Activated CD8-positive, alpha-beta T cell treated with anti-CD3 and anti-CD28 coated beads, Interleukin-2, amount 10 ng/mL, durations not matched to agents 7 days and 5 days (primary cell): ENCODE measurements around the gene WAS. TPM values are rescaled to one million over a fixed set of nuclear protein-coding genes. Genes with fewer than 3 reads are reported as not detected.
A peak's percentile ranks its signal among the peaks of the same experiment; 100 is the strongest.
"Not testable (repeated sequence)": the region's sequence is repeated elsewhere in the genome, so short reads cannot be mapped to it uniquely, and the experiment has no call there.

ENCODE experiments used
- ATAC-seq: fragments of 150-1000 bp; cut with Tn5 transposase; one replicate; pipeline ENCODE4 v1.10.0; 2021; ENCODE audit warnings: moderate library complexity
- CTCF ChIA-PET: fragments of 350-600 bp; sonication (Branson Sonifier 250); formaldehyde crosslinking; loops from one replicate; lab custom pipeline; 2021; ENCODE audit warnings: antibody characterized with exemption; lab: Charles Lee
- POLR2A ChIA-PET: fragments of 350-600 bp; sonication (Branson Sonifier 250); formaldehyde crosslinking; loops from one replicate; lab custom pipeline; 2021; ENCODE audit warnings: antibody characterized with exemption; lab: Charles Lee
- DNase-seq: peaks from one replicate; pipeline ENCODE4 v3.0.0-alpha.2; 2020
- H3K27ac Mint-ChIP-seq: one replicate; pipeline ENCODE4 v1.8.0; 2021; ENCODE audit warnings: mild to moderate bottlenecking, mixed read lengths
- H3K27me3 Mint-ChIP-seq: one replicate; pipeline ENCODE4 v1.8.0; 2021; ENCODE audit warnings: low read depth, mixed read lengths
- H3K36me3 Mint-ChIP-seq: one replicate; pipeline ENCODE4 v1.8.0; 2021; ENCODE audit warnings: low read depth, mixed read lengths
- H3K4me1 Mint-ChIP-seq: one replicate; pipeline ENCODE4 v1.8.0; 2021; ENCODE audit warnings: low read depth, mixed read lengths
- H3K4me3 Mint-ChIP-seq: one replicate; pipeline ENCODE4 v1.8.0; 2021; ENCODE audit warnings: mild to moderate bottlenecking, mixed read lengths
- H3K9me3 Mint-ChIP-seq: one replicate; pipeline ENCODE4 v1.8.0; 2022; ENCODE audit warnings: mixed read lengths; ENCODE audit not compliant: insufficient read depth
- total RNA-seq, 2 experiments: library from RNA; stranded (reverse); gene quantifications; one replicate each; pipeline ENCODE4 v1.2.3, GENCODE V29; 2021

The WAS gene
- total RNA-seq: 100 to 1,000 TPM; 134 to 164 TPM

DNA sequence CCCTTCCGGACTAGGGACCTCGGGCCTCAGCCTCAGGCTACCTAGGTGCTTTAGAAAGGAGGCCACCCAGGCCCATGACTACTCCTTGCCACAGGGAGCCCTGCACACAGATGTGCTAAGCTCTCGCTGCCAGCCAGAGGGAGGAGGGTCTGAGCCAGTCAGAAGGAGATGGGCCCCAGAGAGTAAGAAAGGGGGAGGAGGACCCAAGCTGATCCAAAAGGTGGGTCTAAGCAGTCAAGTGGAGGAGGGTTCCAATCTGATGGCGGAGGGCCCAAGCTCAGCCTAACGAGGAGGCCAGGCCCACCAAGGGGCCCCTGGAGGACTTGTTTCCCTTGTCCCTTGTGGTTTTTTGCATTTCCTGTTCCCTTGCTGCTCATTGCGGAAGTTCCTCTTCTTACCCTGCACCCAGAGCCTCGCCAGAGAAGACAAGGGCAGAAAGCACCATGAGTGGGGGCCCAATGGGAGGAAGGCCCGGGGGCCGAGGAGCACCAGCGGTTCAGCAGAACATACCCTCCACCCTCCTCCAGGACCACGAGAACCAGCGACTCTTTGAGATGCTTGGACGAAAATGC, at the start of gene WAS:
TSS of gene WAS (plus strand) at position 389 of the 572 bp plus-strand sequence. CDS start at position 444, 55 bp downstream.
- peak; percentile 89 for ATAC-seq
- peak within 1 kb of the TSS; percentile 91 for H3K4me3 Mint-ChIP-seq
- ChIA-PET CTCF (interaction anchor here (1.0 to 1.6 kb wide), 3 partner anchors 12 to 256 kb away, joined by 3 to 8 read pairs (median 3); no protein-coding TSS in a partner anchor), POLR2A (interaction anchor here (0.6 to 3.9 kb wide), 6 partner anchors 12 to 214 kb away, joined by 3 to 22 read pairs (median 4); partner anchors contain the start of genes PQBP1 and SUV39H1)
- H3K27me3 Mint-ChIP-seq: no peaks in the 10 kb centered on the region
- DNase-seq: peak; percentile 72
- H3K4me1 Mint-ChIP-seq: peaks cover 63% of the 10 kb centered on the region
- peaks cover 48% of the 10 kb centered on the region for H3K36me3 Mint-ChIP-seq
- H3K27ac Mint-ChIP-seq: peak within 1 kb of the TSS; percentile 93
- H3K9me3 Mint-ChIP-seq: no peaks in the 10 kb centered on the region

DNA sequence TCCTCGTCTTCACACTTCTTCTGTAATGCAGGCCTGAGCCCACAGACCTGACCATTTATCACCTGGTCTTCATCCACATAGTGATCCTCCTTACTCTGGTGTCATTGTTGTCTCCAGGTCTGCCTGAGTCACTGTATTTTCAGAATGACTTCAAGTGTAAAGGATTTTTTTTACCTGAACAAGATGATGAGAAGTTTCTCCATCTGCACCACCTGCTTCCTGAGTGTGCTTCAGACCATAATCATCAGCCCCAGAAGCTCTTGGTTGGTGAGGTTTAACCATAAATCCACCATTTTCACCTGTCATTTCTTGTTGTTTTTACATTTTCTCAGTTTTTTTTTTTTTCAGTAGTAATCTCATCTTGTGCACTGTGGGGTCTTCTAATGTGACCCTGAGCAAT, 47.3 kb upstream of the WAS start:
- ChIA-PET CTCF (no interaction called here), POLR2A (no interaction called here)
- Mint-ChIP-seq H3K27me3 (no peaks in the 10 kb centered on the region), H3K27ac (no peak overlapping the region), H3K36me3 (no peaks in the 10 kb centered on the region), H3K4me1 (peaks cover 19% of the 10 kb centered on the region), H3K9me3 (no peaks in the 10 kb centered on the region), H3K4me3 (no peak overlapping the region)
- ATAC-seq (no peak), DNase-seq (no peak)

DNA sequence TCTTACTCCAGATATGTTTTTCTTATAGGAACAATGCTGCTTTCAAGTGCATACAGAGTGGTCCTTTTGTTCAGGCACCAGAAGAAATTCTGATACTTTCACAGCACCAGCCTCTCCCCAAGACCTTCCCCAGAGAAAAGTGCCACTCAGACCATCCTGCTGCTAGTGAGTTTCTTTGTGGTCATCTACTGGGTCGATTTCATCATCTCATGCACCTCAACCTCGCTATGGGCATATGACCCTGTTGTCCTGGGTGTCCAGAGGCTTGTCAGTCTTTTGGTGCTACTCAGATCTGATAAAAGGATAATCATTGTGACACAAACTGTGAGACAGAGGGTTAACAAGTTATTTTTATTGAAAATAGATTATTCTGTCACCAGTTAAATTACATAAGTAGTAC, 46.8 kb upstream of the WAS start:
- ATAC-seq: no peak
- Mint-ChIP-seq H3K4me1 (peaks cover 15% of the 10 kb centered on the region), H3K9me3 (no peaks in the 10 kb centered on the region), H3K27ac (no peak overlapping the region), H3K36me3 (no peaks in the 10 kb centered on the region), H3K27me3 (no peaks in the 10 kb centered on the region), H3K4me3 (no peak overlapping the region)
- ChIA-PET POLR2A (no interaction called here), CTCF (interaction anchor here (1.6 kb wide), 1 partner anchor 32 kb away, joined by 4 read pairs; no protein-coding TSS in a partner anchor)
- no peak for DNase-seq

DNA sequence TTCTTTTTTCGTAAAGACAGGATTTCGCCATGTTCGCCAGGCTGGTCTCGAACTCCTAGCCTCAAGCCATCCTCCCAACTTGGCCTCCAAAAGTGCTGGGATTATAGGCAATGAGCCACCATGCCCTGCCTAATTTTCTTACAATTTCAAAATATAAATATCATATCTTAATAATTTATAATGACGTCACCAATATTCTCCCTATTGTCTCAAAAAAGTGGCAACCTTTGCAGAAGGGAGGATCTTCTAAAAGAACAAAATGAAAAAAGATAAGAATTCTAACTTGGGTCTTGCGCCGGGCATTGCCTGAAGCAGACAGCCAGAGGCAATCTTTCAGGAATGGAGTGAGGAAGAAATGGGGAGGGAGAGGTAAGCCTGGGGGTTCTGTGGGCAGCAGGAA, 37.9 kb upstream of the WAS start:
- no peaks in the 10 kb centered on the region for H3K36me3 Mint-ChIP-seq
- ChIA-PET CTCF (no interaction called here), POLR2A (no interaction called here)
- no peak overlapping the region for H3K27ac Mint-ChIP-seq
- H3K27me3 Mint-ChIP-seq: no peaks in the 10 kb centered on the region
- H3K4me1 Mint-ChIP-seq: peaks cover 2% of the 10 kb centered on the region
- DNase-seq (no peak), ATAC-seq (no peak)
- H3K4me3 Mint-ChIP-seq: no peak overlapping the region
- H3K9me3 Mint-ChIP-seq: no peaks in the 10 kb centered on the region

DNA sequence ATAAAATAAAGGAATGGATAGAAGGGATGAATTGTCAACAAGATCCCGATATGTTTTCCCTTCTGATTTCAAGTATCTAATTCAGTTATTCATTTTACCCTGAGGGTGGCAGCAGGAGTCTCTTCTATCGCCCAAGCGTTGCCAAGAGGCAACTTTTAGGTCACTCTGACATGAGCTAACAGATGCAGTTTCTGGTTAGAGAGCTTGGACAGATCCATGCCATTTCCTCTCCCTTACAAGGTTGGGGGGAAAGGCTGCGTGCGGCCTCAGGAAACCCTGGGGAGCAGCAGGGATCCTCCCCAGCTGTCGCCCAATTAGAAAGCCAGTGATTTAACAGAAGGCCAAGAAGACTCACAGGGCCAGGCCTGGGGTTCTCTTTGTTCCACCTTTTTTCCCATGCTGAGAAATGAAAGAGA, 35.3 kb upstream of the WAS start:
- POLR2A ChIA-PET: interaction anchor here (1.0 to 1.6 kb wide), 2 partner anchors 65 to 263 kb away, joined by 3 to 5 read pairs; partner anchors contain the start of gene SLC35A2
- peak; percentile 58 for ATAC-seq
- Mint-ChIP-seq H3K4me3 (no peak overlapping the region), H3K4me1 (peaks cover 5% of the 10 kb centered on the region), H3K36me3 (no peaks in the 10 kb centered on the region), H3K27me3 (no peaks in the 10 kb centered on the region), H3K27ac (no peak overlapping the region), H3K9me3 (no peaks in the 10 kb centered on the region)
- CTCF ChIA-PET: interaction anchor here (0.6 to 2.1 kb wide), 24 partner anchors 10 to 507 kb away, joined by 3 to 11 read pairs (median 4); partner anchors contain the start of genes HDAC6, PQBP1, TFE3 and TIMM17B
- peak; percentile 46 for DNase-seq

DNA sequence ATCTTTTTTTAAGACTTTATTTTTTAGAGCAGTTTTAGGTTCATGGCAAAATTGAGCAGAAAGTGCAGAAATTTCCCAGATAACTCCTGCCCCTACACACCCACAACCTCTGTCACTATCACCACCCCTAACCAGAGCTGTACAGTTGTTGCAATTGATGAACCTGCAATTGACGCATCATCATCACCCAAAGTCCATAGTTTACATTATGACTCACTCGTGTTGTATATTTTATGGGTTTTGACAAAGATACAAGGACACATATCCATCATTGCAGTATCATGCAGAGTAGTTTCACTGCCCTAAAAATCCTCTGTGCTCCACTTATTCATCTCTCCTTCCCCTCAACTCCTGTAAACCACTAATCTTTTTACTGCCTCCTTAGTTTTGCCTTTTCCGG, 34.5 kb upstream of the WAS start:
- no peaks in the 10 kb centered on the region for H3K36me3 Mint-ChIP-seq
- CTCF ChIA-PET: interaction anchor here (0.9 to 1.8 kb wide), 10 partner anchors 10 to 297 kb away, joined by 3 to 10 read pairs (median 5); partner anchors contain the start of genes PQBP1, TIMM17B and WAS
- no peak overlapping the region for H3K27ac Mint-ChIP-seq
- H3K27me3 Mint-ChIP-seq: no peaks in the 10 kb centered on the region
- H3K4me1 Mint-ChIP-seq: peaks cover 5% of the 10 kb centered on the region
- no peak for ATAC-seq
- POLR2A ChIA-PET: interaction anchor here (1.6 kb wide), 1 partner anchor 263 kb away, joined by 5 read pairs; the partner anchor contains the start of gene SLC35A2
- no peaks in the 10 kb centered on the region for H3K9me3 Mint-ChIP-seq
- no peak for DNase-seq
- H3K4me3 Mint-ChIP-seq: no peak overlapping the region

DNA sequence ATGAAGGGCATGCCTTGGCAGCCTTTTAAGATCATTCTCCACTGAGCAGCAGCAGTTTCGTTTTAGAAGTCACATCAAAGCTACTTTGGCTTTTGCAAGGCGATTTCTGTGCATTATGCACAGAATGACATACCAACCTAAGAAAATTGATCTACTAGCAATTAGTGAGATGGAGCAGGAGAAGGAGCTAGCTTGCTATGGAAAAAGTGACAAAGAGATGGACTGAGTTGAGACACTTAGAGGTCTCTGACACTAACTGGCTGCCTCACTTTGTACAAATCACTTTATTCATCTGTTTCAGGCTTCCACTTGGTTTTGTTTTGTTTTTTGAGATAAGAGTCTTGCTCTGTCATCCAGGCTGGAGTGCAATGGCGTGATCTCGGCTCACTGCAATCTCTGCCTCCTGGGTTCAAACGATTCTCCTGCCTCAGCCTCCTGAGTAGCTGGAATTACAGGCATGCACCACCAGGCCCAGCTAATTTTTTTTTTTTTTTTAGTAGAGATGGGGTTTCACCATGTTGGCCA, 31.5 kb upstream of the WAS start:
- H3K27ac Mint-ChIP-seq, H3K9me3 Mint-ChIP-seq, H3K4me1 Mint-ChIP-seq, POLR2A ChIA-PET, DNase-seq, H3K36me3 Mint-ChIP-seq, H3K4me3 Mint-ChIP-seq, ATAC-seq, H3K27me3 Mint-ChIP-seq: not testable (repeated sequence)
- CTCF ChIA-PET: interaction anchor here (0.7 kb wide), 1 partner anchor 453 kb away, joined by 3 read pairs; no protein-coding TSS in a partner anchor

DNA sequence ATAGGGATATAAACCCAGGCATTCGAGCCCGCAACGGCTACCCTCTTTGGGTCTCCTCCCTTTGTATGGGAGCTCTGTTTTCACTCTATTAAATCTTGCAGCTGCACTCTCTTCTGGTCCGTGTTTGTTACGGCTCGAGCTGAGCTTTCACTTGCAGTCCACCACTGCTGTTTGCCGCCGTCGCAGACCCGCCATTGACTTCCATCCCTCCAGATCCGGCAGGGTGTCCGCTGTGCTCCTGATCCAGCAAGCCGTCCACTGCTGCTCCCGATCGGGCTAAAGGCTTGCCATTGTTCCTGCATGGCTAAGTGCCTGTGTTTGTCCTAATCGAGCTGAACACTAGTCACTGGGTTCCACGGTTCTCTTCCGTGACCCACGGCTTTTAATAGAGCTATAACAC, 28.9 kb upstream of the WAS start:
- POLR2A ChIA-PET: not testable (repeated sequence)

DNA sequence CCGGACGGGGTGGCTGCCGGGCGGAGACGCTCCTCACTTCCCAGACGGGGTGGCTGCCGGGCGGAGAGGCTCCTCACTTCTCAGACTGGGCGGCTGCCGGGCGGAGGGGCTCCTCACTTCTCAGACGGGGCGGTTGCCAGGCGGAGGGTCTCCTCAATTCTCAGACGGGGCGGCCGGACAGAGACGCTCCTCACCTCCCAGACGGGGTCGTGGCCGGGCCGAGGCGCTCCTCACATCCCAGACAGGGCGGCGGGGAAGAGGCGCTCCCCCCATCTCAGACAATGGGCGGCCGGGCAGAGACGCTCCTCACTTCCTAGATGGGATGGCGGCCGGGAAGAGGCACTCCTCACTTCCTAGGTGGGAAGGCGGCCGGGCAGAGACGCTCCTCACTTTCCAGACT, 23.9 kb upstream of the WAS start:
- H3K36me3 Mint-ChIP-seq, H3K4me3 Mint-ChIP-seq, POLR2A ChIA-PET, H3K27me3 Mint-ChIP-seq, CTCF ChIA-PET, ATAC-seq, H3K4me1 Mint-ChIP-seq, H3K9me3 Mint-ChIP-seq, DNase-seq, H3K27ac Mint-ChIP-seq: not testable (repeated sequence)

More for the DNA sequence above, 28.9 kb upstream of the WAS start:
- H3K27me3 Mint-ChIP-seq, H3K9me3 Mint-ChIP-seq, ATAC-seq, H3K4me1 Mint-ChIP-seq, H3K36me3 Mint-ChIP-seq, H3K4me3 Mint-ChIP-seq, DNase-seq, H3K27ac Mint-ChIP-seq, CTCF ChIA-PET: not testable (repeated sequence)

DNA sequence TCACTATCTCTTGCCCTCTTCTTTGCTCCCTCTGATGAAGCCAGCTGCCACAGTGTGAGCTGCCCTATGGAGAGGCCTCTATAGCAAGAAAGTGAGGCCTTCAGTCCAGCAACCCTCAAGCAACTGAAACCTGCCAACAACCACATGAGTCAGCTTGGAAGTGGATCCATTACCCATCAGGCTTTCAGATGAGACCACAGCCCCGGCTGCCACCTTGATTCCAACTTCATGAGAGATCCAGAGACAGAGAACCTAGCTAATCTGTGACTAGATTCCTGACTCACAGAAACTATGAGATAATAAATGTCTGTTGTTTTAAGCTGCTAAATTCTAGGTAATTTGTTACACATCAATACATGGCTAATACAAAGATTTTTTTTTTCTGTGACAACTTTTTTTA, 20.4 kb upstream of the WAS start:
- Mint-ChIP-seq H3K4me1 (peaks cover 3% of the 10 kb centered on the region), H3K4me3 (no peak overlapping the region), H3K9me3 (no peaks in the 10 kb centered on the region), H3K27me3 (no peaks in the 10 kb centered on the region), H3K36me3 (no peaks in the 10 kb centered on the region), H3K27ac (no peak overlapping the region)
- DNase-seq: no peak
- POLR2A ChIA-PET: no interaction called here
- ATAC-seq: no peak
- CTCF ChIA-PET: interaction anchor here (1.0 kb wide), 1 partner anchor 15 kb away, joined by 3 read pairs; no protein-coding TSS in a partner anchor

DNA sequence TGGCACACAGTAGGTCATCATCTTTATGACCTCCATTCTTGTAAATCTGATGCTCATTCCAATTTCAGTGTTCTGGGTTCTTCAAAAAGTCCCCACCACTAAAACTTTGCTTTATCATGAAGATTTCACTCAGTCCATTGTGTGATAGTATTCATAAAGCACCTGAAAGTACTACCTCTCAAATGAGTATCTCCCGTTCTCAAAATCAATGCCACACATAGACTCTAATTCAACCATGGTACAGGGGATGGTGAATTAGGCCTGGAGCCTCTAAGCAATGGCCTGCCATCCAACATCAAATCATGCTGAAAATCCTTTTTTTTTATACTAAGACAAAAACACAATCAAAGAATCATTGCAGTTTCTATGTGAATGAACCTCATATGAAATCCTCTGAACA, 19.4 kb upstream of the WAS start:
- Mint-ChIP-seq H3K4me3 (no peak overlapping the region), H3K27me3 (no peaks in the 10 kb centered on the region), H3K4me1 (peaks cover 3% of the 10 kb centered on the region), H3K36me3 (no peaks in the 10 kb centered on the region), H3K27ac (no peak overlapping the region), H3K9me3 (no peaks in the 10 kb centered on the region)
- no peak for DNase-seq
- CTCF ChIA-PET: interaction anchor here (0.6 kb wide), 1 partner anchor 37 kb away, joined by 3 read pairs; no protein-coding TSS in a partner anchor
- no peak for ATAC-seq
- POLR2A ChIA-PET: no interaction called here

DNA sequence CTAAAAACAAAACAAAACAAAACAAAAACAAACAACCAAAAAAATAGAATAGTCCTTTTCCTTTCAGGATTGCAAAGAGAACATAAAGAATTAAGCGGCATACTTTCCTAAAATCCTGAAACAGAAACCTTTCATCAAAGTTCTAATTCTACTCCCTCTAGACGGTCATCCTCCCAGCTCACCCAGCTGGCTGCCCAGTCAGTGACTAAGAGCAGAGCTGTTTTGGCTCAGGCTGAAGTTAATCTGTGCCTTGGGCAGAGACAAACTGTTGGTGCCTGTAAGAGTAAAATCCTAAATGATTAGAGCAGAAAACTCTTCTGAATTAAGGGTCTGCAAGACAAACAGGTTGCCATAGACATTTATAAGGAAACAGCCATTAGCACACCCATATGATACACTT, 17.6 kb upstream of the WAS start:
- ATAC-seq (no peak), DNase-seq (no peak)
- ChIA-PET CTCF (no interaction called here), POLR2A (no interaction called here)
- H3K27me3 Mint-ChIP-seq: no peaks in the 10 kb centered on the region
- H3K9me3 Mint-ChIP-seq: no peaks in the 10 kb centered on the region
- no peaks in the 10 kb centered on the region for H3K36me3 Mint-ChIP-seq
- peaks cover 3% of the 10 kb centered on the region for H3K4me1 Mint-ChIP-seq
- H3K4me3 Mint-ChIP-seq: no peak overlapping the region
- H3K27ac Mint-ChIP-seq: no peak overlapping the region
